BJ (cell line): ENCODE results near the gene EME2. TPM values are rescaled to one million over a fixed set of nuclear protein-coding genes. Genes with fewer than 3 reads are reported as not detected.

Source experiments
- CTCF ChIA-PET: fragments of 350-600 bp; formaldehyde crosslinking; extraction: SDS; loops from one replicate; lab custom pipeline; 2021; ENCODE audit warnings: antibody characterized with exemption, inconsistent platforms; lab: Yijun Ruan, JAX
- POLR2A ChIA-PET: fragments of 300-600 bp; sonication (Branson Sonifier 250); formaldehyde crosslinking; extraction: SDS; loops from one replicate; lab custom pipeline; 2021; ENCODE audit warnings: antibody characterized with exemption; lab: Charles Lee
- DNase-seq: peaks from one replicate; pipeline ENCODE4 v3.0.0-alpha.2; 2011; ENCODE audit warnings: low read depth
- H3K27me3 ChIP-seq: 2 replicates; pipeline ENCODE4 v1.6.0; 2011; ENCODE audit warnings: low read length; ENCODE audit not compliant: control insufficient read depth, insufficient read depth
- H3K36me3 ChIP-seq: 2 replicates; pipeline ENCODE4 v1.5.1; 2011; ENCODE audit warnings: low read length; ENCODE audit not compliant: control insufficient read depth, insufficient read depth
- H3K4me3 ChIP-seq: 2 replicates; pipeline ENCODE4 v1.5.1; 2011; ENCODE audit warnings: low read depth, mild to moderate bottlenecking, control low read depth, low read length
- polyA plus RNA-seq: library from polyadenylated mRNA; depleted of rRNA; stranded (reverse); fragments of >200 nt; gene quantifications from 2 replicates; pipeline ENCODE4 v1.2.3, GENCODE V29; 2011; rRNA removed
- small RNA-seq: library from RNA; depleted of rRNA; stranded (forward); fragments of <200 nt; gene quantifications from one replicate; pipeline ENCODE3, GENCODE V24; 2012; ENCODE audit warnings: low replicate concordance, low read depth; ENCODE audit not compliant: insufficient read length
- TF ChIP-seq, protein P1 (sequence below): IDR thresholded peaks from 2 replicates; pipeline ENCODE4 v1.5.1; 2011; ENCODE audit warnings: low read depth, mild to moderate bottlenecking, control low read depth, inconsistent platforms, low read length, moderate library complexity; ENCODE audit not compliant: insufficient read depth

The EME2 gene
- polyA plus RNA-seq, 1 experiment = 4.0 TPM

GRCh38 chr16:1820946-1821290, 48.3 kb downstream of the EME2 start:
- ChIA-PET POLR2A (no interaction called here), CTCF (no interaction called here)
- no peaks in the 10 kb centered on the region for H3K27me3 ChIP-seq
- no peak overlapping the region for H3K4me3 ChIP-seq
- no peak for DNase-seq
- H3K36me3 ChIP-seq = peaks cover 20% of the 10 kb centered on the region
- TF ChIP-seq, protein P1, sequence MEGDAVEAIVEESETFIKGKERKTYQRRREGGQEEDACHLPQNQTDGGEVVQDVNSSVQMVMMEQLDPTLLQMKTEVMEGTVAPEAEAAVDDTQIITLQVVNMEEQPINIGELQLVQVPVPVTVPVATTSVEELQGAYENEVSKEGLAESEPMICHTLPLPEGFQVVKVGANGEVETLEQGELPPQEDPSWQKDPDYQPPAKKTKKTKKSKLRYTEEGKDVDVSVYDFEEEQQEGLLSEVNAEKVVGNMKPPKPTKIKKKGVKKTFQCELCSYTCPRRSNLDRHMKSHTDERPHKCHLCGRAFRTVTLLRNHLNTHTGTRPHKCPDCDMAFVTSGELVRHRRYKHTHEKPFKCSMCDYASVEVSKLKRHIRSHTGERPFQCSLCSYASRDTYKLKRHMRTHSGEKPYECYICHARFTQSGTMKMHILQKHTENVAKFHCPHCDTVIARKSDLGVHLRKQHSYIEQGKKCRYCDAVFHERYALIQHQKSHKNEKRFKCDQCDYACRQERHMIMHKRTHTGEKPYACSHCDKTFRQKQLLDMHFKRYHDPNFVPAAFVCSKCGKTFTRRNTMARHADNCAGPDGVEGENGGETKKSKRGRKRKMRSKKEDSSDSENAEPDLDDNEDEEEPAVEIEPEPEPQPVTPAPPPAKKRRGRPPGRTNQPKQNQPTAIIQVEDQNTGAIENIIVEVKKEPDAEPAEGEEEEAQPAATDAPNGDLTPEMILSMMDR = no peak

DNA sequence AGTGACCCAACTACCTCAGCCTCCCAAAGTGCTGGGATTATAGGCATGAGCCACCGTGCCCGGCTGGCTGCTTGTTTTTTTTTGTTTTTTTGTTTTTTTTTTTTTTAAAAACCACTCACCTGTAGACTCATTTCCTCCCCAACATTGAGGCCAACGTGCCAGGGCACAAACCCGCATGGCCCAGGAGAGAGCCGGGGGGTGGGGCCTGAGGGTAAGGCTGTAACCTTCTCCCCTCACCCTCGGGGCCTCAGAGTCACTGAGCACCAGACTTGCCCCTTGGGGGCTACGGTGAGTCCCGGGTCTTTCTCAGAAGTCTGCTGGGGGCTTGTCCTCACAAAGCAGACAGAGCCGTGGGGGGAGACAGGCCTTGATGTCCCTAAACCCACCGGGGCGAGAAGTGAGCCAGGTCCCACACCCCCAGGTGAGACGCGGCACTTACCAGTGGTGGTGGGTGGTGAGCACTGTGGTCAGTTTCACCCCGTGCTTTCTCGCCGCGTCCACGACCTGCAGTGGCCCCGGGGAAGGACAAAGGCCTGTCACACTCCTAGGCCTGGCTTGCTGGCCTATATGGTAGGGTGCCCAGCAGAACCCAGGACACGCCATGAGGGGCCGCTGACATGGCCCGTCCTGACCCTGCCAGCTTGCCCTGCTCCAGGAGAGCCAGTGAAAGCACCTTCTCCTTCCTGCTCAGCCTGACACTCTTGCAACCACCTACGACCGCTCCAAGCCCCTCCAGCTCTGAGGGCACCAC, 49.4 kb downstream of the EME2 start:
- ChIA-PET POLR2A (no interaction called here), CTCF (interaction anchor here (4.0 kb wide), 1 partner anchor 9 kb away, joined by 15 read pairs; no protein-coding TSS in a partner anchor)
- DNase-seq = no peak
- TF ChIP-seq, protein P1 = no peak
- Histone ChIP-seq H3K4me3 (no peak overlapping the region), H3K27me3 (no peaks in the 10 kb centered on the region), H3K36me3 (peaks cover 16% of the 10 kb centered on the region)

DNA sequence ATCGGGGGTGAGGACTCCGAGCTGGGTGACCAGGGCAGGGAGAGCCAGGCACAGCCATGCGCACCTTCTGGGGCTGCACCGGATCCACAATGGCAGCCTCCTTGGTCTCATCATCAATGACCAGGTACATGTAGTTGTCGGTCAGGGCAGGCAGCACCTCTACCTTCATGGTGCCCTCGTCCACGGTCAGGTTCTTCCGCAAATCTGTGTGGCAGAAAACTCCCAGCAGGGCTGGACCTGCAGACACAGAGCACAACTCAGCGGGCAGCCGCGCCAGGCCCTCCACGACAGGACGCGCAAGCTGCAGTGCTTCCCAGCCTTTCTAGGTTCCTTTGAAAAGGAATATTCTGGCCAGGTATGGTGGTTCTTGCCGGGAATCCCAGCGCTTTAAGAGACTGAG, 50.2 kb downstream of the EME2 start:
- DNase-seq = no peak
- POLR2A ChIA-PET = no interaction called here
- CTCF ChIA-PET = interaction anchor here (4.0 kb wide), 1 partner anchor 10 kb away, joined by 15 read pairs; no protein-coding TSS in a partner anchor
- peaks cover 16% of the 10 kb centered on the region for H3K36me3 ChIP-seq
- TF ChIP-seq, protein P1 = no peak
- no peak overlapping the region for H3K4me3 ChIP-seq
- H3K27me3 ChIP-seq = no peaks in the 10 kb centered on the region

DNA sequence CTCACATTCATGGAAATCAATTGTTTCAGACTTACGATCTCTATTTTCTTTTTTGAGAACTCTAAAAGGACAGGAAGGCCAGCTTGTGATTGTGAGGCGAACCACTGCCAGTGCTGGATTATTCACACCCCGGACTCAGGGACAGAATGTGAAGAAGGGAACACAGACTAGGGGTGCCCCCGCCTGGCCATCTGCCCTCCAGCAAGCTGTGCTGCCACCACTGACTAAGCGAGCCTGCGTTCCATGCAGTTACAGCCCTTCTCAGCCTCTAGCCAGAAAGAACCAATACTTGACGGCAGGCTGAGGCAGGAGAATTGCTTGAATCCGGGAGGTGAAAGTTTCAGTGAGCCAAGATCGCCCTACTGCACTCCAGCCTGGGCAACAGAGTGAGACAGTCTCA, 51.2 kb downstream of the EME2 start:
- ChIA-PET POLR2A (no interaction called here), CTCF (interaction anchor here (0.7 to 4.0 kb wide), 3 partner anchors 11 to 118 kb away, joined by 3 to 15 read pairs (median 4); partner anchors contain the start of gene MAPK8IP3)
- DNase-seq = no peak

DNA sequence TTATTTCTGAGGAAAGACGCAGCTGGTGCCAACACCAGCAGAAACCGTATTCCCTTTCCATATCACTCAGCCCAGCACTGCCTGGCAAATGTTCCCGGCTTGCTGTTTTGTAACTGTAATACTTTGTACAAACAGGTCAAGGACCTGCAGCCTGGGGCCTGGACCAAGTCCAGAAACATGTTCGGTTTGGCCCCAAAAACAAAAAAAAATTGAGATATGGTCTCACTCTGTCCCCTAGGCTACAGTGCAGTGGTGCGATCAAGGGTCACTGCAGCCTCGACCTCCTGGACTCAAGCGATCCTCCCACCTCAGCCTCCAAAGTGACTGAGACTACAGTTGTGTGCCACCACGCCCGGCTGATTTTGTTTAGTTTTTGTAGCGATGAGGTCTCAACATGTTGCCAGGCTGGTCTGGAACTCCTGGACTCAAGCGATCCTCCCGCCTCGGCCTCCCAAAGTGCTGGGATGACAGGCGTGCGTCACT, 52.8 kb downstream of the EME2 start:
- CTCF ChIA-PET = interaction anchor here (0.6 to 4.0 kb wide), 2 partner anchors 13 to 331 kb away, joined by 3 to 15 read pairs; no protein-coding TSS in a partner anchor
- no peaks in the 10 kb centered on the region for H3K27me3 ChIP-seq
- H3K4me3 ChIP-seq = peak overlapping the region; percentile 76
- no peak for DNase-seq
- peaks cover 8% of the 10 kb centered on the region; the same call in 1 of the 2 replicates for H3K36me3 ChIP-seq
- TF ChIP-seq, protein P1 = no peak
- POLR2A ChIA-PET = no interaction called here

More for the DNA sequence above, 51.2 kb downstream of the EME2 start:
- TF ChIP-seq, protein P1 = peak; percentile 39
- Histone ChIP-seq H3K27me3 (no peaks in the 10 kb centered on the region), H3K4me3 (no peak overlapping the region), H3K36me3 (peaks cover 13% of the 10 kb centered on the region)

Small RNAs within 50 kb of the gene (small RNA-seq; reads per million reads assigned to genes)
- not detected for gene MIR3177

Other genes starting within 250 kb of the EME2 start
- gene TMEM204, start 239.1 kb upstream of the EME2 start, polyA plus RNA-seq = 42.4 and 81.9 TPM in 2 replicates
- gene IFT140, start 160.7 kb upstream of the EME2 start, polyA plus RNA-seq = 5.3 and 10.4 TPM in 2 replicates
- gene CRAMP1, start 160.4 kb upstream of the EME2 start, polyA plus RNA-seq = 5.2 and 8.0 TPM in 2 replicates
- 46.2 and 47.6 TPM in 2 replicates for gene JPT2, start 94.5 kb upstream of the EME2 start, polyA plus RNA-seq
- 12.3 and 22.5 TPM in 2 replicates for gene MAPK8IP3, start 66.6 kb upstream of the EME2 start, polyA plus RNA-seq
- gene NME3, start 1.3 kb upstream of the EME2 start, polyA plus RNA-seq = 20.3 and 34.3 TPM in 2 replicates
- gene MRPS34, start 324 bp downstream of the EME2 start, polyA plus RNA-seq = 64.2 and 69.6 TPM in 2 replicates
- gene SPSB3, start 9.8 kb downstream of the EME2 start, polyA plus RNA-seq = 15.0 and 36.5 TPM in 2 replicates
- 27.9 and 38.0 TPM in 2 replicates for gene NUBP2, start 10.2 kb downstream of the EME2 start, polyA plus RNA-seq
- not detected in 2 replicates for gene IGFALS, start 20.9 kb downstream of the EME2 start, polyA plus RNA-seq
- 32.2 and 51.6 TPM in 2 replicates for gene HAGH, start 54.0 kb downstream of the EME2 start, polyA plus RNA-seq
- 52.5 and 53.1 TPM in 2 replicates for gene FAHD1, start 54.4 kb downstream of the EME2 start, polyA plus RNA-seq
- gene MEIOB, start 99.4 kb downstream of the EME2 start, polyA plus RNA-seq = 0.25 and 0.28 TPM in 2 replicates
- gene HS3ST6, start 145.6 kb downstream of the EME2 start, polyA plus RNA-seq = not detected in 2 replicates
- 44.4 and 61.9 TPM in 2 replicates for gene MSRB1, start 170.4 kb downstream of the EME2 start, polyA plus RNA-seq
- not detected in 2 replicates for gene RPL3L, start 181.9 kb downstream of the EME2 start, polyA plus RNA-seq
- 155 and 183 TPM in 2 replicates for gene NDUFB10, start 186.7 kb downstream of the EME2 start, polyA plus RNA-seq
- gene RPS2, start 192.0 kb downstream of the EME2 start, polyA plus RNA-seq = 3,098 and 4,041 TPM in 2 replicates
- gene RNF151, start 194.0 kb downstream of the EME2 start, polyA plus RNA-seq = not detected in 2 replicates
- gene TBL3, start 199.2 kb downstream of the EME2 start, polyA plus RNA-seq = 16.5 and 33.1 TPM in 2 replicates
- 0.17 TPM in 1 of 2 replicates, not detected in the other for gene NOXO1, start 208.7 kb downstream of the EME2 start, polyA plus RNA-seq
- gene GFER, start 211.4 kb downstream of the EME2 start, polyA plus RNA-seq = 14.6 and 19.8 TPM in 2 replicates
- 2.5 and 3.3 TPM in 2 replicates for gene SYNGR3, start 217.2 kb downstream of the EME2 start, polyA plus RNA-seq
- gene ZNF598, start 237.0 kb downstream of the EME2 start, polyA plus RNA-seq = 14.4 and 23.0 TPM in 2 replicates
- 0.26 and 0.33 TPM in 2 replicates for gene NPW, start 247.0 kb downstream of the EME2 start, polyA plus RNA-seq